Fibroblast of peridontal ligament (primary cell): Measurements from ENCODE around the gene PHLDA3.
"Not testable (repeated sequence)": the region's sequence is repeated elsewhere in the genome, so short reads cannot be mapped to it uniquely, and the experiment has no call there.

Experiments
- DNase-seq: peaks from one replicate; pipeline ENCODE4 v3.0.0-alpha.2; 2010; ENCODE audit errors: extremely low read depth

PHLDA3 gene

DNA sequence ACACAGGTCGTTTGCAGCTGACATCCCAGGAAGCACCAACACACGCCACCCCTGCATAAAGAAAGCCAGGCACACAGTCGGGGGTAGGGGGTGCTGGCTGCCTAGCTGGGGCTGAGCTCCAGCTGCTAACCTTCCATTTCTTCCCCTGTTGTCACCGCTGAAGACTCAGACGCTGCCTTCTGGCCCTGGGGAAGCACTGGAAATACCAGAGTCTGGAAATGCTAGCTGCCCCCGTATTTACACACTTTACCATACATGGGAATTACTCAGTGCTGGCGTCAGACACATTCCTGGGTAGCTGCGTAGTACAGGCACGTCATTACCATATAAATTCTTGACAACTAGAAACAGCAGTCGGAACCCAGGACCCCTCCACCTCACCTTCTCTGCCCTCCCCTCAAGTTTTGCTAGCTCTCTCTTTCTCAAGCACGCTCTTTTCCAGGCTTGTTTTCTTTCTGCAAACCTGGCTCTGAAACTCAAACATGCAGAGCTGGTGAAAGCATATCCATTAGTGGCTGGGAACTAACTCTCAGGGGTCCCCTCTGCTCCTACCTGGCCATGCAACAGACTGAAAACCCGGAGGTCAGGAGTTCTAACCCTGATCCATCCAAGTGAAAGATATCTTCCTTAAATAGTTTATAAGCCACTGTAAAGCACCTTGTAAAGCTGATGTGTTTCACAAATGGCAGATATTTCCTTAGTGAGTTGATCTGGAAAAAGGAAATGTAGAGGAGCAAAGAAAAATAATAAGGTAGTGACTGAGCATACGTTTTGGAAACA lies 34.6 kb upstream of the PHLDA3 start:
- DNase-seq, result peak; percentile 99

GRCh38 chr1:201502511-201502857 lies 33.5 kb upstream of the PHLDA3 start:
- DNase-seq, result no peak

DNA sequence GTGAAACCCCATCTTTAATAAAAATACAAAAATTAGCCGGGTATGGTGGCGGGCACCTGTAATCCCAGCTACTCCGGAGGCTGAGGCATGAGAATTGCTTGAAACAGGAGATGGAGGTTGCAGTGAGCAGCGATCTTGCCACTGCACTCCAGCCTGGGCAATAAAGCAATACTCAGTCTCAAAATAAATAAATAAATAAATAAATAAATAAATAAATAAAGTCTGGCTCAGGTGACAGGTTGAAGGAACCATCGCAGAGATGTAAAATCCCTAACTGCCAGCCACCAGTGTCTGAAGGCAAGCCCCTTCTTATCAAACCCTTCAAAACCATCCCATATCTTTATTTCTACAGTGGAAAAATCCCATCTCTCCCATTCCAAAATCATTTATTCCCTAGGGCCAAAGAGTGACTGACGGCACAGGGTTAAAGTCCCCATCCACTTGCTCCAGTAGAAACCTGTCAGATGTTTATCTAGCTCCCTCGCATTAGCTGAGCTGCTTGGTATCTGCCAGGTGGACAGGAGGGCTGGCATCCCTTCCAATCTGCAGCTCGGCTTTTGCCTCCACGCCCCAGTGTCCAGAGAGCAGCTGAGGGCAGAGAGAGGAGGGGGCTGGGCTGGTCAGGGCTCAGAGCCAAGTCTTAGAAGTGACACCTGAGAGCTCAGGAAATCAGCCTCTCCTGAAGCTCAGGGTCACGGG lies 33.0 kb upstream of the PHLDA3 start:
- no peak for DNase-seq

DNA sequence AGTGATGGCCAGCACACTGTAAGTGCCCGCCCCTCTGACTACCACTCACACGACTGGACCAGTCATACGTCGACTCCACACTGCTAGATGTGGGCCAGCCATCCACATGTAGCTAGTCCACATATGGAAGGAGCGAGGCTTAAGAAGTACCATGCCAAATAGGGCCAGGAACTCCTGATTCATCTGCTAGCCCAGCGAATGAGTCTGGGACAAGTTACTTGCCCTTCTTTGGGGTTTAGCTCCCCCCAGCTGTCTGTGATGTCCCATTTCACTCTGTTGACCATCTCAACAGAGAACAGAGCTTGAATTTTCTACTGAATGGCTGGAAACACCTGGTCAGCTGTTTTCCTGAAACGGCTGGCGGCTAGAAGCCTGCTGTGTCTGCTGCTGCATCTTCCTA lies 32.2 kb upstream of the PHLDA3 start:
- peak; percentile 72 for DNase-seq

- peak; percentile 71 for DNase-seq
Observed at GRCh38 chr1:201500670-201501120, 31.7 kb upstream of the PHLDA3 start.

DNA sequence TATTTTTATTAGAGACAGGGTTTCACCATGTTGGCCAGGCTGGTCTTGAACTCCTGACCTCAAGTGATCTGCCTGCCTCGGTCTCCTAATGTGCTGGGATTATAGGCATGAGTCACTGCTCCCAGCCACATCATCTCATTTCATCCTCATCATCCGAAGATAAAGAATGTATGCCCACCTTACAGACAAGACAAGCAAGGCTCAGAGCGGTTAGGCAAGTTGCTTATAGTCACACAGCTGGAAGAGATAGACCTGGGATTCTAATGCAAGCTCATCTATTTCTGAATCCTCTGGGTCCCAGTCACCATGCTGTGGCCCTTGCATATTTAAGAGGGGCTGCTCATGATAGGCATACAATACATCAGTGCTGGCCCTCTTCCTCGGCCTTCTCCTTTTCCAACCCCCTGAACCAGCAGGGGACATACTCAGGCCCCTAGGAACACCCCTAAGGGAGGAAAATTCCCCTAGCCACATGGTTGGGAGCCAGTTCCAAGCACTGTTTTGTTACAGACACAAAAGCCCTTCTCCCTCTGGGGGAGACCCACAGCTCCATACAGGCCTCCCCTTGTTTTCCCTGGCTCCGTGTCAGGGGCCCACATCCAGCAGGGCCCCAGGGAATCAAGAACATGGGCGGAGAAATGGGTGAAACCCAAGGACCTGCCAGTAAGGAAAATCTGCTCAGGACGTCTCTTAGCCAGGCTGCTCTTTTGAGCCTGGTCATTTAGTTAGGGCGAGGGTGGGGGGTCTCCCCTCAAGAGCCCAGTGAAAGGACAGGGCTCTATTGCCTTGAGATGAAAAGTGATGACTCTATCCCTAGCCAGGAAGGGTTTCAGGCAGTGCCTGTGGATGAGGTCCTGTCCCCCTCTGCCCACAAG lies 31.0 kb upstream of the PHLDA3 start:
- DNase-seq, result peak; percentile 29

- no peak for DNase-seq
Observed at GRCh38 chr1:201499191-201499590, 30.2 kb upstream of the PHLDA3 start.

GRCh38 chr1:201498621-201499020 lies 29.6 kb upstream of the PHLDA3 start:
- DNase-seq, result no peak

GRCh38 chr1:201497935-201498509 lies 29.0 kb upstream of the PHLDA3 start:
- DNase-seq, result no peak

DNA sequence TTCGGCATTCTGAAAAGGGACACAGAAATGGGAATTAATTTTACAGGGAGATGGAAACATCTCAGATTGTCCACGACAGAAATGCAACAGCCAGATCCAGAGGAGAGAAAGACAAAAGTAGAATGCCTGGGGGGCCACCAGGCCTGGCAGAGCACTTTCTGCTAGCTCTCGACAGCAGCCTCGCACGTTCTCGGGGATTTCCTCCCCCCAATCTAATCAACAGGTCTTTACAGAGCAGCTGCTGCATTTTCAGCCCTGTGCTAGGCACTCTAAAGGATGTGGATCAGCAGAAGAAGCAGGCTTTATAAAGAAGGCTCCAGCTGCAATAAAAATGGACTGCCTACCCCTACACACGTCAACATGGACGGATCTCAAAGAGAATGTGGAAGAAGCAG lies 27.3 kb upstream of the PHLDA3 start:
- no peak for DNase-seq

GRCh38 chr1:201495551-201496295 lies 26.7 kb upstream of the PHLDA3 start:
- DNase-seq, result peak; percentile 71

DNA sequence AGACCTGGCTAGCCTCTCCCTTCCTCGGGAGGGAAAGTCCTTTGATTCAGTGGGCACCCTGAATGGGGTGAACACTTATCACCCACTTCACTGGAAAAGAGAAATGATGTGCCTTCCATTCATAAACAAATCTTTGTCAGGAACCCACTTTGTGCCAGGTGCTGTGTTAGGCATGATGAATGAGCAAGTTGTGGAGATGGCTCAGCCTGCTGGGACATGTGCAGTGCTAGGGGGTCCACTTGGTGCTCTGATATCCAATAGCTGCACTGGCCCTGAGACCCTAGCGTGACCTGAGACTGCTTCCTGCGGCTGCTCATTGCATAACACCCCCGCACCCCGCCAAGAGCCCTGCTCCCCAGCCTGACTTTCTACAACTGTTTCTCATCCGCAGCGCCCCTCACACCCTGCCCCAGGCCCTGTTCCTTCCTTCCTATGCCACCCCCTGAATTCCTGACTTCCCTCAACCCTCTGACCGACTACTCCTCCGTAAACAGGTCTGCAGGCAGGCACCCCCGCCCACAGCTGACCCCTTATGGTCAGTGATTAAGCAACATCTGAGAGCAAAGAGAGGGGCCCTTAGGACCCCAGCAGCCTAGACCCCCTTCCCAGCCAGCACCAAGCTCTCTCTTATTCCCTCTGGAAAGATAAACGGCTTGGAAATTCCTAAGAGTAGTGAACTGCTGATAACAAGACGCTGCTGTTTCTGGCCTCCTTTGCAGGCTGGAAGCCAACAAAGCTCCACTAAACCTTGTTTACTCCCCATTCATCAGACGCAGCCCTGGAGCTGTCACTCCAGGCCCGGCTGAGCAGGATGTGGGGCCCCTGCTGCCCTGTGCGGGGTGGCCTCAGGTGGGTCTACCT lies 25.0 kb upstream of the PHLDA3 start:
- DNase-seq, result no peak

DNA sequence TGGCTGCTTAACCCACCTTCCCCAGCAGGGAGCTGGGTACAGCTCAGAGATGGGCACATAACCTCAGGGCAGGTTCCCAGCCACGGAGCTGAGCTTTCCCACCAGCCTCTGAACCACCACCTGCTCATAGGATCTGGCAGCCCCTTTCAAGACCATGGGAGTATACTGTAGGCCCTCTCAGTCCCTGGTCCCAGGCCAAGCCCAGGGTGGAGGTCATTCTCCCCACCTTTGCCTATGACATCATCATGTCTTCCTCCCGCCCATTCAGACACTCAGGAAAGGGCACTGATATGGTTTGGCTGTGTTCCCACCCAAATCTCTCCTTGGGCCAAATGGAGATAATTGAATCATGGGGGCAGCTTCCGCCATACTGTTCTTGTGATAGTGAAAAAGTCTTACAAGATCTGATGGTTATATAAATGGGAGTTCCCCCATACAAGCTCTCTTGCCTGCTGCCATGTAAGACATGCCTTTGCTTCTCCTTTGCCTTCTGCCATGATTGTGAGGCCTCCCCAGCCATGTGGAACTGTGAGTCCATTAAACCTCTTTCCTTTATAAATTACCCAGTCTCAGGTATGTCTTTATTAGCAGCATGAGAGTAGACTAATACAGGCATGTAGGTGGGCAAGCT lies 24.2 kb upstream of the PHLDA3 start:
- not testable (repeated sequence) for DNase-seq

DNA sequence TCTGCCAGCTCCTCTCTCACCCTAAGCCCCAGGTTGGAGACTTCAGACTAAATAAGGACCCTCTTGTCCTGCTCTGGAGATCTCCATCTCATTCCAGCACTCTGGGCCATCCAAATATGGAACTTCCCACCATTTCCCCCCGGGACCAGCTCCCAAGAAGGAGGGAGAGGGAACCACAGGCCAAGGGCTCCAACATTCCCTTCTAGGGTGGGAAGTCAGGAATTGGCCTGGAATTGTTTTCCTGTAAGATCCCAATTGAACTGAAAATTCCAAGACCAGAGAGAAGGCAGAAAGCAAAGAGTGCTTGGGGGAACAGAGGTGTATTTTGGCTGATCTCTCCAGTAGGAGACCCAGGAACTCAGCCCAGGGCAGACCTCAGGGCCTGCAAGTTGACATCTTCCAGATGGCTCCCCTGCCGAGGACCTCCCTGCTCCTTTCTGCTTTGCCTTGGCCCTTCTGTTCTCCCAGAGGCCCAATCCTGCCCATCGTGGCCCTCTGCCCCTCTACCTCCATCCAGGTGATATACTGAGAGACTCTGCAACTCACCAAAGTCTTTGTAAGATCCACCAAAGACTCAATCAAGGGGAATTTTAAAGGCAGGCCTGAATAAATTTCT lies 23.0 kb upstream of the PHLDA3 start:
- peak; percentile 46 for DNase-seq

DNA sequence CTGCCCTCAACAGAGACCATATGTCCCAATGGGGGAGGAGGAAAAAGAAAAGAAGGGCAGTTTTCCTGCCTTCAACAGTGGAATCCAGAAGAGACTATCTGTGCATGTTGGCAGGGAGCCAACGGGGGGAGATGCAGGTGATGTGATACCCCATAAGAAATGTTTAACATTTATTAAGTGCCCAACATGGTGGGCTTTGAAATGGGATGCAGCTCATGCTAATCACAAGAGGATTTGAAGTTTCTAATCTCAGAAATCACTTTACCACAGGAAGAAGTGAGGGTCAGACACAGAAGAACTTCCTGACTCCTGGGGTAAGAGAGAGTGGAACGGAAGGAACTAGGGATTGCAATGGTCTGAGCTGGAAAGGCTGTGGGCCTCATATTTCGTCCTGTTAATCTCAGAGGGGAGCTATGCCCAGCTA lies 21.7 kb upstream of the PHLDA3 start:
- DNase-seq, result peak; percentile 44

DNA sequence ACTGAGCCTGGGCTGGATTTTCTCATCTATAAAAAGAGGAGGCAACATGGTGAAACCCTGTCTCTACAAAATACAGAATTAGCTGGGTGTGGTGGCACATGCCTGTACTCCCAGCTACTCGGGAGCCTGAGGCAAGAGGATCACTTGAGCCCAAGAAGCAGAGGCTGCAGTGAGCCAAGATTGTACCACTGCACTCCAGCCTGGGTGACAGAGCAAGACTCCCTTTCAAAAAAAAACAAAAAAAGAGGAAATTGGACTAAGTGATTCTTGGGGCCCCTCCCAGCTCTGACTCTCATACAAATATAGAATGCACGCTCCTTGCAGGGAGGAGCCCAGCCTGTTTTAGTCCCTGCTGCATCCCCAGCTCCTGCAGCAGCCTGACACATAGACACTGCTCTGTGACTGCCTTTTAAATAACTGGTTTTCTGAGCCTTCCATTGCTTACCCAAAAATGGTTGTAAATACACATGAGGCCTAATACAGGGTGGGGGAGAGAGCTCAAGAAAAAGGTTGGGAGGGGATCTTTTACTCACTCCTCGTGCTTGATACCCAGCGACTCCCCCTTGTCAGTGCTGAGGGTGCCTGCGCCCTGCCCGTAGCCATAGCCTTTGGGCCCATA lies 20.8 kb upstream of the PHLDA3 start:
- DNase-seq, result peak; percentile 27

GRCh38 chr1:201488830-201489589 lies 20.0 kb upstream of the PHLDA3 start:
- DNase-seq, result peak; percentile 97

- no peak for DNase-seq
Observed at GRCh38 chr1:201487742-201488141, 18.8 kb upstream of the PHLDA3 start.
